Kidney capillary endothelial cell (primary cell): ENCODE results near the gene RNPS1.
"Not testable (repeated sequence)": the region's sequence is repeated elsewhere in the genome, so short reads cannot be mapped to it uniquely, and the experiment has no call there.

Experiments used
- DNase-seq: peaks from one replicate; pipeline ENCODE4 v3.0.0-alpha.2; 2018; ENCODE audit warnings: low spot score

RNPS1 gene

DNA sequence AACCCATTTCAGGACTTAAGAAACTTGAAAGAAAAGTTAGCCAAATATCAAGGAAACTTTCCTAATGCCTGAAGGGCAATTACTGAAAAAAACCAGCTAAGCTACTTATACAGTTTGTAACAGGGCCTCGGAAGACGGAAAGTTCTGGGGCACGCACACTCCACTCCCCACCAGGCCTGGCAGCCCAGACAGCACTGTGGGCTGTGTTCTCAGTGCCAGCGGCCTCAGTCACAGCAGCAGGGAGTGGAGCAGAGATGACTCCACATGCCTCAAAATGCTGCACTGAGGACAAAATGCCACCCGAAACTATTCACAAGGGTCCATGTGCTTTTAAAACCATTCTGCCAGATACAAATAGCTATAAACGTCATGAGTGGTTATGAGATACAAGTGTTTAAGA lies 10.2 kb downstream of the RNPS1 start:
- no peak for DNase-seq

DNA sequence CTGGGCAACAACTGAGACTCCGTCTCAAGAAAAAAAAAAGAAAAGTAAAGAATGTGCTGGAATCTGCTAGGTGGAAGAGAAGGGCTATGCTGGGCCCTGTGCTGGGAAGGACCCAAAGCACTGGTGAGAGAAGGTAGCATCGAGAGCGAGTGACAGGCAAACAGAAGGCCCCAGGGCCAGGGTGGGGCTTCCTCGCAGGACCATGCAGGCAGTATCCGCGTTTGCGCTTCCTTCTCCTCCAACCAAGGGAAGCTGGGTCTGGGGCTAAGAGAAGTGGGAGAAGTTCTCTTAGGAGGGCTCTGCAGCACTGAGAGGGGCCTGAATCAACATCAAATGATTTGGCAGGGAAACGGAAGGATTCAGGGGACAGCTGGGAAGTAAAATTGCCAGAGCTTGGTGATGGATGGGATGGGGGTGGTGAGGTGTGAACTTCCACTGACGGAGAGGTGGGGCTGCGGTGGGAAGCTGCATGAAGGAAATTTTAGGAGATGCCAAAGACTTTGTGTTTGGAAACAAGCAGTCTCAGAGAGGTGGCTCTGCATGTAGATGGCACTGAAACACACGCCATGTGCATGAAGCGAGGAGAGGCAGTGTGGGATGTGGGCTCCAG lies 11.3 kb downstream of the RNPS1 start:
- DNase-seq: no peak

DNA sequence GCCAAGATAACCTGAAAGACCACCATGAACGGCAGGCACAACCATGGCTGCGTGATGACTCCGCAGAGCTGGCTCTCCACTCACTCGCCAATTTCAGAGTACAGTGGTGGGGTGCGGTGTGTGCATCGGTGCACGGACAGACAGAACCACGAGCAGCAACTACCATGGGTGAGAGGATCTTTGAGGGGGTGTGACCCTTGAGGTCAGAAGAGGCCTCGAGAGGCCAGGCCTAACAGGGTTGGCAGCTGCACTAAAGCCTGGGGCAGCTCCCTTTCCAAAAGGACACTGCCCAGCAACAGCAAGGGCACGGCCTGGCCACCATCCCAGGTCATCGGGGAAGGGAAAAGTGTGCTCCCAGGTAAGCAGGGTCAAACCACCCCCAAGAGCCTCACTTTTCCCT lies 14.6 kb downstream of the RNPS1 start:
- no peak for DNase-seq

DNA sequence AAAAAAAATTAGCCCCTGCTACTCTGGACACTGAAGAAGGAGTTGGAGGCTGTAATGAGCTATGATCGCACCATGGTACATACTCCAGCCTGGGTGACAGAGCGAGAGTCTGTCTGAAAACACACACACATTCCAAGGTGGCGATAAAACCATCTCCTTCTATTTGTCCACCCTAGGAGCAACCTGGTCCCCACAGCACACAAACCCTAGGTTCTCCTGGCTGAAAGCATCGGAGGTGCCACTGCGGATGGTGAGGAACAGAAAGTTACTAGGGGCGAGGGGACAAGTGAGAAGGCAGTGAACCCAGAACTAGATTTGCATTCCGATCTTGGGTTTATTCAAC lies 15.1 kb downstream of the RNPS1 start:
- no peak for DNase-seq

DNA sequence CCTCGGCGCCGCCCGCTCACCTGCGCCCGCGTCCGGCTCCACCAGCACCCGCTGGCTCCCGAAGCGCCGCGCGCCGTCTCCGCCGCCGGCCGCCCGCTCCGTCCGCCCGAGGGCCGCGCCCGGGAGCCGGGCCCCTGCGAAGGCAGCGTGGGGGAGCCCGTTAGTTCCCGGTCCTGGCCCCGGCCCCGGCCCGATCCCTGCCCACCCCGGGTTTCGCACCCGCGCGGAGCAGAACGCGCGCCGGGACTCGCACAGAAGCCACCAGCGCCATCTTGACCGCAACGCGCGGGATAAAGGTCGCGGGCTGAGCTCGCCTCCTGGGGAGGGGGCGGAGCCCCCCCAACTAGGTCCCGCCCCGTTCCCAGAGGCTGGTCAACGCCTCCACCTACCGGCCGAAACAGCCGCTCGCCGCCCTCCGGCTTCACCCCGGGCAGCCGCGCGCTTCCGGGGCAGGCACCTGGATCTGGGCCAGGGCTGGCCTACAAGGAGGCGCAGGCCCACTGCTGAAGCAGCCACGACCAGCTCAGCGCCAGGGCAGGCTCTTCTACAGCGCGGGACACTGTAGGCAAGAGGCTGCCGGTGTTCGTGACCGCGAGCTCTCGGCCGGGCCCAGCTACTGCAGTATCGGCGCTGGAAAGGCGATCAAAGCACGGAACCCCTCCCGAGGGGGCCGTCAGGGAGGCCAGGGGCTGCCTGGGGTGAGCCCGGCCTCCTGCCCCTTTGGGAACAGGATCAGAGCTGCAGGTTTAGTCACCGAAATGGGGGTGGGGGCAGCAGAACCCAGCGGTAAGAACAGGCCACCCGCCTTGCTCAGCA lies 16.4 kb downstream of the RNPS1 start, which contains the start of gene ECI1:
TSS of gene ECI1 (minus strand) at position 292 of the 816 bp plus-strand sequence. CDS start at position 271, 21 bp downstream.
- peak; percentile 89 for DNase-seq

DNA sequence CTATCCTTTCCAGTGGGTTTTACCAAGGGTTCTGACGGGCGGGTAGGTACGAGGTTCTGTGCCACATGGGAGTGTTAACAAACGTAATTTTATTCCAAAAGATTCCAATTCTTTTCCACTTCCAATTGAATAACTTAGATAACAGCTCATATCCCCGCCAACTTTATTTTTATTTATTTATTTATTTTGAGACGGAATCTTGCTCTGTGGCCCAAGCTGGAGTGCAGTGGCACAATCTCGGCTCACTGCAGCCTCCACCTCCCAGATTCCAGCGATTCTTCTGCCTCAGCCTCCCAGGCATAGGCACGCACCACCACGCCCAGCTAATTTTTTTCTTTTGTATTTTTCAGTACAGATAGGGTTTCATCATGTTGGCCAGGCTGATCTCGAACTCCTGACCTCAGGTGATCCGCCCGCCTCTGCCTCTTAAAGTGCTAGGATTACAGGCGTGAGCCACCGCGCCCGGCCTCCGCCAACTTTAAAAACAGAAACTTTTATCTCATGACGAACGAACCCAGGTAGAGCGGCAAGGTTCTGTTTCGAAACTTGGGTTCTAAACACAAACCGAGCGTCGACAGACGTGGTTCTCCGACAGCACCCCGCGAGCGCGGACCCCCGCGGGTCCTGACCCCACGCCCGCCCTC lies 17.2 kb downstream of the RNPS1 start:
- DNase-seq: peak; percentile 15

DNA sequence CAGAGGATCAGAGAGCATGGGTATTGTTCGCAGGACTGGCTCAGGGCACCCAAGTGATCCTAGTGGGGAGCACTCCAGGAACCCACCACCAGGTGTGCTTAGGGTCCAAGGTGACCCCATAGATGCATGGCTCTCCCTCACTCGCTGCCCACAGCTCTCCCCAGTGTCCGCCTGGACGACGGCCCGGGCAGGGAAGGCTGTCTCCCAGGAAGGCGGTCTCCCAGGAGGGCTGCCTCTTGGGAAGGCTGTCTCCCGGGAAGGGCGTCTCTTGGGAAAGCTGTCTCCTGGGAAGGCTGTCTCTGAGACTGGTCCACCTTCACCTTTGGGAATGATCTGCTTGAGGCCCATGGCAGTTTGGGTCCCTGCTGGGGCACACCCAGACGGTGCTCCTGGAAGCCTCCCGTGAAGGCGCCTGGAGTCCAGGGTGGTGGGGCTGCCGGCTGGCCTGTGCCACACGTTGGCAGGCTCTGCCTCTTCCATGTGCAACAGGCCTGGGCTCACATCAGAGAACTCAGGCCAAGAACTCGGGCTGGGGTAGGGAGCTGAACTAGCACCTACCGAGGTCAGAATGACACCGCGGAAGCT lies 21.5 kb downstream of the RNPS1 start:
- no peak for DNase-seq

DNA sequence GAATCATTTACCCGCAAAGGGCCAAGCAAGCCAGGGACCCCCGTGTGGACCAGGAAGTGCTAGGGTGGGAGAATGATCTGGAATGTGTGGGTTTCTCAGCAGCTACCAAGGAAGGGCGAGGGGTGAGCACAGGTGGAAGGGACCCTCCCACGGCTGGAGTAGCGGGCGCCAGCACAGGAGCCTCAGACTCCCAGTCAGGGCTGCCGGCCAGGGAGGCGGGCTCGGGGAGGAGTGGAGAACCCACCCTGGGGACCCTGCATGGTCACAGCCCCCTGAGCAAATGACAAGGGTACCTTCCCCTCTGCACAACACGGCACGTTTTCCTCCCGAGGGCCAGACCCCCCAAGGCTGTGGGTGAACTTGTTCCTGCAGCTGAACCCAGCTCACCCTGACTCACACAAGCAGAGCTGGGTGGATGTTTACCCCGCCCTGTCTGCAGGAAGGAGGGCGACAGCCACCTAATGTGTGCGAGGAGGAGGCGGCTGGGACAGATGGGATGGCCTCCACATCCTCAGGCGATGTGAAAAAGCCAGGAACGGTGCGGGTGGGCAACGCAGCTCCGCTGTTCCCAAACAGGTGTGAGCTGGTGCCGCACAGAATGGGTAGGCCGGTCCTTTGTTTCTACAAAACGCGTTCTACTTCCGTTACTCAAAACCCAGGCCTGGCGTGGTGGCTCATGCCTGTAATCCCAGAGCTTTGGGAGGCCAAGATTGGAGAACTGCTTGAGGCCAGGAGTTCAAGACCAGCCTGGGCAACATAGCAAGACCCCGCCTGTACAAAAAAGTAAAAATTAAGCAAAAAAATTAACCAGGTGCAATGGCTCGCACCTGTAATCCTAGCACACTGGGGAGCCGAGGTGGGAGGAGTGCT lies 22.8 kb downstream of the RNPS1 start:
- no peak for DNase-seq

DNA sequence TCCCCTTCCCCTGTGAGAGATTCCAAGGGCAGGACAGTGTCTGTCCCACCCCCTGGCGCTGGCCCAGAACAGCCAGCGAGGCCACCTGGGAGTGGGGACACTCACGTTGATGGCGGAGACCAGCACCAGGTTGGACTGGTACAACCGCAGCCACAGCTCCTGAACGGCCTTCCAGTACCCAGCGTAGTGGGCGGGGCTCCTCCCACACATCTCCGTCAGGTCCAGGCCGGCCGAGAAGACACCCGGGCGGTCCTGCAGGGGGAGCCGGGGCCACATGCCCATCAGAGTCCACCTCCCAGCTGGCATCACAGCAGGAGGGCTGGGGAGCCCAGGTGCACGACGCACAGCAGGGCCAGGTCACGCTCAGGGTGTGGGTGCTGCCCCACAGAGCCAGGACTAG lies 23.6 kb downstream of the RNPS1 start:
- no peak for DNase-seq

DNA sequence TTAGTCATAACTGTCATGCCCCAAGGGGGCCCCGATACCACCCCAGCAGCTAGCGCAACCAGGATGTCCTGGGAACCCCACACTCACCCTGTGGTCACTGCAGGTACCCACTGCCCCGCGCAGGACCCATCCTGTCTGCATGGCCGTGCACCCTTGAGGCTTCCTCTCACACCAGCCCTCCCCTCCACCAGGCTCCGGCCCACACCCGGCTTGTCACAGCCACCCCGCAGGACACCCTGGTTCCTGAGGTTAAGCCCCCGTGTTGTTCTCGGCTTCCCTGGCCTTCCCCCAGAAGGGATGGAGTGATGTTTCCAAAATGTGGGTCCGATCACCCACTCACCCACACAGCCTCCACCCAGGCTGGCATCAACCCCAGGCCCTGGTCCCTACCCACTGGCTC lies 24.1 kb downstream of the RNPS1 start:
- no peak for DNase-seq

DNA sequence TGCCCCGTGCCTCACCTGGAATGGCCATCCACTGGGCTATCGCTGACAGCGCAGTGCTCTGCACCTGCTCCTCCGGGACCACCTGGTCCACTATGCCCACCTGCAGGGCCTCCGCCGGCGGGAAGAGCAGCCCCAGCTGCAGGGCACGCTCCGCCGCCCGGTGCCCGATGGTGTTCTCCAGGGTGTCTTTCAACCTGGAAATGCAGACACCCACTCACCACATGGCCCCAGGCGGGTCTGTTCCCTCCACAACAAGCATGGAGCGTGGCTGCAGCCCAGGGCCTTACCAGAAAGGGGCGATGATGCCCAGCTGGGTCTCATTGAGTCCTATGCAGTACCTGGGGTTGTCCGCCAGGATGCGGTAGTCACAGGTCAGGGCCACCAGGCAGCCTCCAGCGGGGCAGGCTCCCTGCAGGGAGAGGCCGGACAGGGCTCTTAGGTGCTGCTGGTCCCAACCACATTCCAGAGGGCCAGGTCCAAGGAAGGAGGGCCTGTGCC lies 24.8 kb downstream of the RNPS1 start:
- no peak for DNase-seq

DNA sequence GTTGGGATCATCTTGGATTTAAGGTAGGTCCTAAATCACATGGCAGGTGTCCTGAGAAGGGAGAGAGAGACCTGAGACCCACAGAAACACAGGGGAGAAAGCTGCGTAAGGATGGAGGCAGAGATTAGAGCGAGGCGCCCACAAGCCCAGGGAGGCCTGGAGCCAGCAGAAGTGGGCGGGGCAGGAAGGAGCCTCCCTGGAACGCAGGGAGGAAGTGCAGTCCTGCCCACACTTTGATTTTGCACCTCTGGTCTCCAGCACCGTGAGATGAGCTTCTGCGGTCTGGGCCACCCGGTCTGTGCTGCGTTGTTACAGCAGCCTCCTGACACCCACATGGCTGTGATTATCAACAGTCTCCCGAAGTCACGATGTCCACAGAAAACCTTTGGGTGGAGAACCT lies 25.3 kb downstream of the RNPS1 start:
- DNase-seq: no peak

DNA sequence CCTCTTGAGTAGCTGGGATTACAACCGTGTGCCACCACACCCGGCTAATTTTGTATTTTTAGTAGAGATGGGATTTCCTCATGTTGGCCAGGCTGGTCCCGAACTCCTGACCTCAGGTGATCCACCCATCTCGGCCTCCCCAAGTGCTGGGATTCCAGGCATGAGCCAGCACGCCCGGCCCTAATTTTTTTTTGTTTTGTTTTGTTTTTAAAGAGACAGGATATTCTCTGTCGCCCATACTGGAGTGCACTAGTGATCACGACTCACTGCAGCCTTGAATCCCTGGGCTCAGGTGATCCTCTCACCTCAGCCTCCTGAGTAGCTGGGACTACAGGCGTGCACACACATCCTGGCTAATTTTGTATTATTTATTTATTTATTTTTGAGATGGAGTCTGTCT lies 27.6 kb downstream of the RNPS1 start:
- not testable (repeated sequence) for DNase-seq

DNA sequence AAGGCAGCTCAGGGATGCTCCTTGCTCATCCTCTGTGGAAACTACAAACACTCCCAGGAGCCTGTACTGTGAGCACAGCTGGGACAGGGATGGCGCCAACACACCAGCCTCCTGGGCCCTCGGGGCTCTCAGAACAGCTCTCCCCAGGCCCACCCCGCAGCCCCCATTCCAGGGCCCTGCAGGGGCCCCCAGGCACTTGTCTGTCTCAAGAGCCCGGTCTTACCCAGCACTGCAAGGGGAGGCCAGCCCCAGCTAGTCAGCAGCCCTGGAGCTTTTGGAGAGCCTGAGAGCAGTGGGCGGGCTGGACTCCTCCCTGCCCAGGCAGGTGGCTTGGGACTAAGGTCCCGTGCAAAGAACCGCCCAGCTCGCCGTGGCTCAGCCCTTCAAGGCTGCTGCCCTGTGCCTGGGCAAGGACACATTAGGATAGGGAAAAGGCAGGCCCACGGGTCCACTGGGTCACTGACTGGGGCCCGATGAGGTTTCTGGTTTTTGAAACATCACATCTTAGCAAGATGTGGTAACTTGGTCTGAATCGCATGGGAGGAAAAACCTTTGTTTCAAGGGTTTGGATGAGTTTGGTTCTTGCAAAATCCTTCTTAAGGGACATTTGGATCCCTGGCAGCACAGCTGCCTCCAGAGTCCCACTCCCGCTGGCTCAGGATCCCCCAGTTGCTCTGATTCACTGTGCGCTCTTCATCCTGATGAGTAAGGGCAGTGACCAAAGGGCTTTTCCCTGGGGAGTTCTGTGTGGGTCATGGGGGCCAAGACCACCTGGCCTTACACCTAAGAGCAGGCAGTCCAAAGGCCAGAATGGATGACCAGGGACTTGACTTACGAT lies 28.9 kb downstream of the RNPS1 start:
- no peak for DNase-seq

DNA sequence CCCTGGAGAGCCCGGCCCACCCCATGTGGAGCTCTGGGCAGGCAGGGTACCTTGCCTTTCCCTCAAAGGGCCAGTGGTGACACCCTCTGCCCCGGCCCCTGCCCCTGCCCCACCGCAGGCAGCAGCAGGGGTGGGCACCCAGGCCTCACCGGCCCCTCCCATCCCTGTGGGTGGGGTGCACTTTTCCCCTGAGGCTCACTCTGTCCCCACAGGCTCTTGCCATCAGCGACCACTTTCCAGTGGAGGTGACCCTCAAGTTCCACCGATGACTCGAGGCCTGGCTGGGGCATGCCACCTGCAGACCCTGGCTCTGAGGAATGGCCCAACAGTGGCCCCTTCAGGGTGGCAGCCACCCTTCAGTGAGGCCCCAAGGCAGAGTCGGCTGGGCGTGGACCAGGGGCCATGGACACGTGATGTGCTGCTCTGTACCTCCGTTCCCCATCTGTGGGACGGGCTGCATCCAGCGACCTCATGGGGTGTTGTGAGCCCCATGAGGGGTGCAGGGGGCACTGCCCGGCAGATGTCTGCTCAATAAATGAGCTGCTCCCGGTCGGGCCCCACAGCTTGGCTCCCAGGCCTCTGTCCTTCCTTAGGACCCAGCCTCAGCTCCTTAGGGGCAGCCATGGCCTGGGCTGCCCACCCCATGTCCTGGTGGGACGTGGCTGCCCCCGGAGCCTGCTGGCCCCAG lies 29.6 kb downstream of the RNPS1 start:
- no peak for DNase-seq

DNA sequence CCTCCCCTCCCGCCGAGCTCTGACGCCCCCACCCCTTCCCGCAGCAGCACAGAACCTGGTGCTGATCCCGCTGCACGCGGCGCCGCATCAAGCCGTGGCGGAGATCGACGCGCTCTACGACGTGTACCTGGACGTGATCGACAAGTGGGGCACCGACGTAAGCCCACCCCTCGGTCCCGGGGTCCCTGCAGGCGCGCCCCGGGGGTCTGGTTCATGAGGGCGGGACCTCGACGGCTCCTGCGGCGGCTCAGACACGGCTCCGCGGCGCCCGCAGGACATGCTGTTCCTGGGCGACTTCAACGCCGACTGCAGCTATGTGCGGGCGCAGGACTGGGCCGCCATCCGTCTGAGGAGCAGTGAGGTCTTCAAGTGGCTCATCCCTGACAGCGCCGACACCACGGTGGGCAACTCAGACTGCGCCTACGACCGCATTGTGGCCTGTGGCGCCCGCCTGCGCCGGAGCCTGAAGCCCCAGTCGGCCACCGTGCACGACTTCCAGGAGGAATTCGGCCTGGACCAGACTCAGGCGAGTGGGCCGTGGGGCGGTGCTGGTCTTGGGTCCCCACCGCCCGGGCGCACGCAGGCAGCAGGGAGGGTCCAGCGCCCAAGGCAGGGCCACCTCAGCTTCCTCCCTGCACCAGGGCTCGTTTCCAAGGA lies 30.3 kb downstream of the RNPS1 start:
- DNase-seq: no peak

DNA sequence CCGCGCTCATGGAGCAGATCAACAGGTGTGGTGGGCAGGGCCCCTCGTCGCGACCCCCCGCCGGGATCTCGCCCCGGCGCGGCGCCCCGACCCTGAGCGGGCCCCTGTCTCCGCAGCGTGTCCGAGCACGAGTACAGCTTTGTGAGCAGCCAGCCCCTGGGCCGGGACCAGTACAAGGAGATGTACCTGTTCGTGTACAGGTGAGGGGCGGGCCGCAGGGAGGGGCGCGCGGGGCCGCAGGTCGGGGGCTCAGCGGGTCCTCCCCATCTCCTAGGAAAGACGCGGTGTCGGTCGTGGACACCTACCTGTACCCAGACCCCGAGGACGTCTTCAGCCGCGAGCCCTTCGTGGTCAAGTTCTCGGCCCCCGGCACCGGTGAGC lies 30.8 kb downstream of the RNPS1 start:
- DNase-seq: no peak

DNA sequence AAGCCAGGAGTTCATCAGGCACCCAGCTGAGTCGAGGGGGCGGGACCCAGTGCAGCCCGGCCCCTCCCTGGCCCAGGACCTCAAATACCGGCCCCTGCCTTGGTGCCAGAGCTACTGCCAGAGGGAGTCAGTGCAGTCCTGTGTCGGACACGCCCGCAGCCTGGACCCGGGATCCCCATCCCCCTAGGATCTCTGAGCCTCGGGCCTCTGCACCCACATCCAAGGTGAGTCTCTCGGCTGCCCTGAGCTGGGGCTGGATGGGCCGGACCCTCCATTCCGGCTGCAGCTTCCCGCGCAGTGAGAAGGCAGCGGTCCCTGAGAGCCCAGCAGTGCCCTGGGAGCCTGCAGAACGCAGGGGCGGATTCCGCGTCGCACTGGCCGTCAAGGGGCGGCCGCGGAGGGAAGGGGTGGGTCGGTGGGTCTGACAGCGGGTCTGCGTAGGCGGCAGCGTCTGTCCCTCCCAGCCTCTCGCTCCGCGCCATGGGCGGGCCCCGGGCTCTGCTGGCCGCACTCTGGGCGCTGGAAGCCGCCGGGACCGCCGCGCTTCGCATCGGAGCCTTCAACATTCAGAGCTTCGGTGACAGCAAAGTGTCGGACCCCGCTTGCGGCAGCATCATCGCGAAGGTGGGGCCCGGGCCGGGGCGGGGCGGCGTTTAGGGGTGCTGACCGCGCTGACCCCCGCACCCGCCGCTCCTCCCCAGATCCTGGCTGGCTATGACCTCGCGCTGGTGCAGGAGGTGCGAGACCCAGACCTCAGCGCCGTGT lies 31.4 kb downstream of the RNPS1 start, which contains the start of gene DNASE1L2:
TSS of gene DNASE1L2 (plus strand) at position 108 of the 765 bp plus-strand sequence. CDS start at position 481, 373 bp downstream.
- DNase-seq: no peak
